ENCODE results near the gene GSK3A.

Gene GSK3A

GRCh38 chr19:42280815-42281145 is 38.4 kb upstream of the GSK3A start:
- peak in 8 of 14 donors; percentile 66 to 91 (median 74) for DNase-seq

- peak in 13 of 14 donors; percentile 47 to 99 (median 90) for DNase-seq
Measured at GRCh38 chr19:42279902-42280814, 37.8 kb upstream of the GSK3A start.

GRCh38 chr19:42279155-42279901 is 36.9 kb upstream of the GSK3A start:
- DNase-seq, result peak in 2 of 14 donors; percentile 58 to 63

- DNase-seq, result no peak
Measured at GRCh38 chr19:42278452-42279154, 36.2 kb upstream of the GSK3A start.

- DNase-seq, result peak in 1 of 14 donors; percentile 42
Measured at GRCh38 chr19:42277821-42278451, 35.5 kb upstream of the GSK3A start.

- no peak for DNase-seq
Measured at GRCh38 chr19:42276821-42277220, 34.4 kb upstream of the GSK3A start.

GRCh38 chr19:42276284-42276683 is 33.9 kb upstream of the GSK3A start:
- no peak for DNase-seq

GRCh38 chr19:42275517-42275916 is 33.1 kb upstream of the GSK3A start:
- DNase-seq, result no peak

GRCh38 chr19:42275103-42275502 is 32.7 kb upstream of the GSK3A start:
- DNase-seq, result peak in 1 of 14 donors; percentile 79

GRCh38 chr19:42274065-42274682 is 31.8 kb upstream of the GSK3A start:
- no peak for DNase-seq

GRCh38 chr19:42273407-42274064 is 31.1 kb upstream of the GSK3A start:
- no peak for DNase-seq

GRCh38 chr19:42272989-42273406 is 30.6 kb upstream of the GSK3A start:
- DNase-seq, result no peak

GRCh38 chr19:42272535-42272897 is 30.1 kb upstream of the GSK3A start:
- DNase-seq, result no peak

GRCh38 chr19:42271861-42272534 is 29.6 kb upstream of the GSK3A start:
- DNase-seq, result no peak

- DNase-seq, result peak in 1 of 14 donors; percentile 52
Measured at GRCh38 chr19:42271045-42271419, 28.6 kb upstream of the GSK3A start.

- DNase-seq, result peak in 10 of 14 donors; percentile 19 to 71 (median 54)
Measured at GRCh38 chr19:42270346-42271044, 28.1 kb upstream of the GSK3A start.

GRCh38 chr19:42269478-42270345 is 27.3 kb upstream of the GSK3A start:
- peak in 3 of 14 donors; percentile 26 to 63 (median 43) for DNase-seq

- peak; percentile 98 to 100 (median 100) for DNase-seq
Measured at GRCh38 chr19:42268704-42269477, 26.5 kb upstream of the GSK3A start, which contains the start of gene CIC. Gene CIC (plus strand): TSS chr19:42269252. CDS start chr19:42271784, 2,532 bp downstream.
